ENCODE data around the gene PRR5L. TPM values are rescaled to one million over a fixed set of nuclear protein-coding genes. Genes with fewer than 3 reads are reported as not detected.

PRR5L gene
- 1 to 10 TPM; 6.9 to 7.3 TPM for total RNA-seq

GRCh38 chr11:36295926-36296325, at the start of gene PRR5L:
TSS of gene PRR5L (plus strand) at chr11:36296288. CDS start at chr11:36401122, 104,834 bp downstream.
- no peaks in the 10 kb centered on the region for H3K27me3 Mint-ChIP-seq
- no peaks in the 10 kb centered on the region for H3K36me3 Mint-ChIP-seq (ENCODE audit: low read depth)
- ChIA-PET POLR2A (no interaction called here), CTCF (interaction anchor here (0.9 kb wide), 1 partner anchor 183 kb away, joined by 5 read pairs; no protein-coding TSS in a partner anchor)
- no peak within 1 kb of the TSS for H3K4me3 Mint-ChIP-seq
- no peaks in the 10 kb centered on the region for H3K4me1 Mint-ChIP-seq
- H3K9me3 Mint-ChIP-seq: no peaks in the 10 kb centered on the region
- no peak within 1 kb of the TSS for H3K27ac Mint-ChIP-seq
- DNase-seq: no peak

DNA sequence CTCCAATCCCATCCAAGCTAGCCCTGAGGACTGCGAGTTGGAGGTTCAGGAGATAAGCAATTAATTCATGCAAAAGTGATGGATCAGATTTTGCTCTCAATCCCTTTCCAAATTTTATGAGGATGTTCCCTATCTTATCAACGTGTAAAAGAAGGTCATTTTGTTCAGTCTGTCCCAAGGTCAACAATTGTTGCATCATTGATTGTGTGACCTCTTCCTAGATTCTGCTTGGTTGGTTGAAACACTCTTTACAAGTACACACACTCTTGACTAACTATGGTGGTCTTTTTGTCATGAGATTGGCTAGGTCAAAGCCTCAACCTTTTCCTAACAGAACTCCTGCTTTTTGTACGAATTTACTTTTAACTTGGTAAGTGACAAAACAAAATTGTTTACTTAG, 48.6 kb upstream of the PRR5L start:
- Mint-ChIP-seq H3K27ac (no peak overlapping the region), H3K27me3 (peaks cover 25% of the 10 kb centered on the region), H3K4me1 (no peaks in the 10 kb centered on the region), H3K4me3 (no peak overlapping the region), H3K9me3 (no peaks in the 10 kb centered on the region), H3K36me3 (ENCODE audit: low read depth) (no peaks in the 10 kb centered on the region)
- ChIA-PET POLR2A (no interaction called here), CTCF (no interaction called here)
- no peak for DNase-seq

DNA sequence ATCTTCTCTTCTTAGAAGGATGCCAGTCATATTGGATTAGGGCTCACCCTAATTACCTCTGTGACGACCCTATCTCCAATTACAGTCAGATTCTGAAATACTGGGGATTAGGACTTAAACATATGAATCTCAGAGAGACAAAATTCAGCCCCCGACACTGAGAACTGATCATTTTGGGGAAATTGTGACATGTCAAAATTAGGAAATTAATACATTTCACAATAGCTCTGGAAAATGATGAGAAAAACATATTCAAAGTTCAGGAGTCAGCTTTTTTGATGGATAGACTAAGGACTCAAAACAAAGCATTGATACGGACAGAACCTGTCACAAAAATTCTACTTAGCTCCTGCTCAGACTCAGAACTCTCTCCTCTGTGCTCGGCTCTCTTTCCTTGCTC, 47.7 kb upstream of the PRR5L start:
- Mint-ChIP-seq H3K27me3 (peaks cover 25% of the 10 kb centered on the region), H3K36me3 (ENCODE audit: low read depth) (no peaks in the 10 kb centered on the region), H3K27ac (no peak overlapping the region), H3K4me1 (no peaks in the 10 kb centered on the region), H3K9me3 (no peaks in the 10 kb centered on the region), H3K4me3 (no peak overlapping the region)
- ChIA-PET POLR2A (no interaction called here), CTCF (interaction anchor here (1.1 kb wide), 1 partner anchor 22 kb away, joined by 3 read pairs; no protein-coding TSS in a partner anchor)
- DNase-seq: no peak

DNA sequence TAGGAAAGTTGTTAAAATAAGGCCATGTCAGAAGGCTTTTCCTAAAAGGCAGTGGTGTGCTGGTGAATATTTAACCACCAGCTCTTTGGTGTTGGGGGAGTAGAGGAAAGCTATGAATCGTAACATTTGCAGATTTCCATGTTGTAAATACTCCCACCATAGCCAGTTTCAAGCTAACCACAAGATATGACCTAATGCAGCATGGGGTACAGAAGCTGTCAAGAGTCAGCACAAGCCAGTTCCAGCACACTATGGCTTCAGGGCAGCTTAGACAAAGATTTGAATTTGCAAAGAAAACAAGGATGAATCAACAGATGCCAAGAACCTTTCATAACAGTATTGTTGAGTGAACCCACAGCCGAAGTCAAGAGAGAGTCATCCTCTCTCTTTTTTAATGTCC, 46.8 kb upstream of the PRR5L start:
- Mint-ChIP-seq H3K27ac (no peak overlapping the region), H3K9me3 (no peaks in the 10 kb centered on the region), H3K36me3 (ENCODE audit: low read depth) (no peaks in the 10 kb centered on the region), H3K4me1 (no peaks in the 10 kb centered on the region), H3K4me3 (no peak overlapping the region), H3K27me3 (peaks cover 25% of the 10 kb centered on the region)
- ChIA-PET CTCF (interaction anchor here (1.1 kb wide), 1 partner anchor 21 kb away, joined by 3 read pairs; no protein-coding TSS in a partner anchor), POLR2A (no interaction called here)
- DNase-seq: no peak

DNA sequence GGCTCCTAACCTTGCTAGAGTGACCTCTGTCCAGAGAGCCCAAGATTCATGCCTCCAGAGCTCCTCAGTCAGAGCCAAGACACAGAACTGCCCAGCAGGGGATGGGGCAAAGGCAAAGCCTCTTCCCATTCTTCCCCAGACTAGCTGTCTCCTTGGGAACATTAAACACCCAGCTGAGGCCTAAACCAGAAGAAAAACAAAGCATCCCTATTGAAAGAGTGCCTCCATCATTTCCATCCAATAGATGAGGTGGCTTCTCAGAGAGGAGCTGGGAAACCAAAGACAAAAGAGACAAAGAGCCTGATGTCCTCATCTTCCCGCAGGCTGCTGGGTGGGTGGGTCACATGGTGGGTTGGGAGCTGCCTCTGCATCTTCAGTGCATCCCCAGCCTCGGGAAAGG, 44.3 kb upstream of the PRR5L start:
- POLR2A ChIA-PET: no interaction called here
- H3K4me1 Mint-ChIP-seq: no peaks in the 10 kb centered on the region
- CTCF ChIA-PET: no interaction called here

GRCh38 chr11:36253238-36253637, 42.9 kb upstream of the PRR5L start:
- Mint-ChIP-seq H3K9me3 (no peaks in the 10 kb centered on the region), H3K4me3 (no peak overlapping the region), H3K4me1 (no peaks in the 10 kb centered on the region), H3K36me3 (ENCODE audit: low read depth) (no peaks in the 10 kb centered on the region), H3K27ac (no peak overlapping the region), H3K27me3 (peaks cover 16% of the 10 kb centered on the region)
- ChIA-PET POLR2A (no interaction called here), CTCF (no interaction called here)
- no peak for DNase-seq

More for the DNA sequence above, 44.3 kb upstream of the PRR5L start:
- H3K36me3 Mint-ChIP-seq (ENCODE audit: low read depth): no peaks in the 10 kb centered on the region
- no peak overlapping the region for H3K27ac Mint-ChIP-seq
- no peaks in the 10 kb centered on the region for H3K9me3 Mint-ChIP-seq
- H3K4me3 Mint-ChIP-seq: no peak overlapping the region
- no peak for DNase-seq
- H3K27me3 Mint-ChIP-seq: peaks cover 23% of the 10 kb centered on the region

DNA sequence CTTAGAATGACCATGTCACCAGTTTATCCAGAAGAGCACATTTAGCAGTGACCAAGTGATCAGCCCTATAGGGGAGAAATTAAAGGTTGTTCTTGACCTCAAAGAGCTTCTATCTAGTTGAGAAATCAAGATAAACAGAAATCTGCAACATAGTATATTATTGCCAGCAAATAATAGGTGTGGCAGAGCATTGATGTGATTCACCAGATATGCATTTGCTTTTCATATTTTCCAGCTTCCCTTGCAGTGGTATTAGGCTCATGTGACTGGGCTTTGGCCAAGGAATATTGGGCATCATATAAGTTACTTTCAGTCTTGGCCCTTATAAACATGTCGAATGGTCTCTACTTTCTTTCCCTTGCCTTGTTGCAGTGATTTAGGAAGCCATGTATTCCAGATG, 41.4 kb upstream of the PRR5L start:
- no peak overlapping the region for H3K27ac Mint-ChIP-seq
- H3K4me1 Mint-ChIP-seq: no peaks in the 10 kb centered on the region
- no peaks in the 10 kb centered on the region for H3K36me3 Mint-ChIP-seq (ENCODE audit: low read depth)
- H3K27me3 Mint-ChIP-seq: peaks cover 11% of the 10 kb centered on the region
- H3K4me3 Mint-ChIP-seq: no peak overlapping the region
- CTCF ChIA-PET: no interaction called here
- DNase-seq: no peak
- H3K9me3 Mint-ChIP-seq: no peaks in the 10 kb centered on the region
- POLR2A ChIA-PET: no interaction called here

DNA sequence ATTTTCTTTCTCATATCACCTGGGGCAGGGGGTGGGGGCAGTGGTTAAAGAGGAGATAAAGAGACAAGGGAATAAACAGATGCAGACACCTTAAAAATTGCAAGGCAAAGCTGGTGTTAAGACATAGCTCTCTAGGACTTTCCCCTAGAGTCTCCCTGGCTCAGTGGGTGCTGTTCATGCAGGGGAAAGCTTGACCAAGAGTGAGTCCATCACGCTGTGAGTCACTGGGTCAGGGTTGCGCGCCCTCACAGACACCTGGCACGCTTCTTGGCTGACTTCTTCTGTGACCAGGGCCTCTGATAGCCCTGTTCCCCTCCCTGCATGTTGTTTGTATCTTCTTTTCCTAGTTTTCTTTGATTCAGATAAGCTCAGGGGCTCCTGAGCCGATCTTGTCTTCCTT, 38.7 kb upstream of the PRR5L start:
- H3K27ac Mint-ChIP-seq: no peak overlapping the region
- POLR2A ChIA-PET: no interaction called here
- peaks cover 5% of the 10 kb centered on the region for H3K27me3 Mint-ChIP-seq
- no peak for DNase-seq
- H3K4me3 Mint-ChIP-seq: no peak overlapping the region
- no peaks in the 10 kb centered on the region for H3K36me3 Mint-ChIP-seq (ENCODE audit: low read depth)
- CTCF ChIA-PET: interaction anchor here (0.9 to 1.1 kb wide), 2 partner anchors 8 to 17 kb away, joined by 3 to 4 read pairs; no protein-coding TSS in a partner anchor
- H3K9me3 Mint-ChIP-seq: no peaks in the 10 kb centered on the region
- H3K4me1 Mint-ChIP-seq: no peaks in the 10 kb centered on the region

DNA sequence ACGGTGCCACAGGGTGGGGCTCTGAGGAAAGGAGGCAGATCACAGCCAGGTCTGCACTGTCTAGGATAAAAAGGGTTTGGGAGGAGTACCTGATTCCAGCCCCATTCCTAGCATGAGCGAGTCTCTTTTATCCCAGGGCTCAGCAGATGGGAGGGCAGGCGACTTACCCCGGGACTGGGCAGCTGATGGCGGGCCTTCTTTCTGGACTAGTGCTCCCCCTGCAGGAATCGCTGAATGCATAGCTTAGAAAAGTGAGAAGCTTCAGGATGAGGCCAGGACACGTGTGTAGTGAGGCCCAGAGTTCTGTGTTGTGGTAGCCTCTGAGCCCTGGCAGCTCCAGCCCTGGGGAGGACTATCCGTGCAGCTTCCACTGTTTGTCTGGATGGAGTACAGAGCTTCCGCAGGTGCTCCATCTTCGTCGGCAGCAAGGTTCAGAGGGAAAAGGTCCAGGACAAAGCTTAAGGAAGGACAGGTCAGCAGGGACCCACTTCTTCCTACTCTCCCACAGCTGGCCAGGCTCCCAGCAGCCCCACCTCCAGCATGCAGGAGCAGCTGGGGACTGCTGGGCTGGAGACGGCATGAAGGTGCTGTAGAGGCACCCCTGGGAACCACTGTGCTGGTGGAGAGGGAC, 37.2 kb upstream of the PRR5L start:
- DNase-seq: peak; percentile 19
- H3K27me3 Mint-ChIP-seq: peaks cover 5% of the 10 kb centered on the region
- no peaks in the 10 kb centered on the region for H3K4me1 Mint-ChIP-seq
- ChIA-PET CTCF (interaction anchor here (0.5 to 0.7 kb wide), 2 partner anchors 16 to 225 kb away, joined by 4 read pairs; no protein-coding TSS in a partner anchor), POLR2A (no interaction called here)
- H3K27ac Mint-ChIP-seq: no peak overlapping the region
- no peaks in the 10 kb centered on the region for H3K9me3 Mint-ChIP-seq
- H3K4me3 Mint-ChIP-seq: no peak overlapping the region
- no peaks in the 10 kb centered on the region for H3K36me3 Mint-ChIP-seq (ENCODE audit: low read depth)

GRCh38 chr11:36261094-36261493, 35.0 kb upstream of the PRR5L start:
- ChIA-PET POLR2A (no interaction called here), CTCF (interaction anchor here (0.6 kb wide), 1 partner anchor 489 kb away, joined by 3 read pairs; no protein-coding TSS in a partner anchor)
- no peak for DNase-seq
- no peak overlapping the region for H3K4me3 Mint-ChIP-seq
- no peaks in the 10 kb centered on the region for H3K9me3 Mint-ChIP-seq
- peaks cover 5% of the 10 kb centered on the region for H3K27me3 Mint-ChIP-seq
- no peak overlapping the region for H3K27ac Mint-ChIP-seq
- H3K4me1 Mint-ChIP-seq: no peaks in the 10 kb centered on the region
- H3K36me3 Mint-ChIP-seq (ENCODE audit: low read depth): no peaks in the 10 kb centered on the region

- ChIA-PET POLR2A (no interaction called here), CTCF (interaction anchor here (1.0 kb wide), 1 partner anchor 301 kb away, joined by 3 read pairs; no protein-coding TSS in a partner anchor)
- Mint-ChIP-seq H3K4me3 (no peak overlapping the region), H3K36me3 (ENCODE audit: low read depth) (no peaks in the 10 kb centered on the region), H3K27me3 (no peaks in the 10 kb centered on the region), H3K4me1 (no peaks in the 10 kb centered on the region), H3K9me3 (no peaks in the 10 kb centered on the region), H3K27ac (no peak overlapping the region)
- no peak for DNase-seq
Measured at GRCh38 chr11:36264011-36264972, 31.8 kb upstream of the PRR5L start.

- CTCF ChIA-PET: interaction anchor here (1.0 to 1.2 kb wide), 2 partner anchors 8 to 301 kb away, joined by 3 to 4 read pairs; no protein-coding TSS in a partner anchor
- DNase-seq: no peak
Measured at GRCh38 chr11:36264973-36265344, 31.1 kb upstream of the PRR5L start.

More at GRCh38 chr11:36264973-36265344, 31.1 kb upstream of the PRR5L start:
- Mint-ChIP-seq H3K27me3 (no peaks in the 10 kb centered on the region), H3K4me3 (no peak overlapping the region), H3K9me3 (no peaks in the 10 kb centered on the region), H3K27ac (no peak overlapping the region), H3K36me3 (ENCODE audit: low read depth) (no peaks in the 10 kb centered on the region), H3K4me1 (no peaks in the 10 kb centered on the region)
- POLR2A ChIA-PET: no interaction called here
